HG02763 (cell line): ENCODE measurements around the gene HIPK1.
"Not testable (repeated sequence)": the region's sequence is repeated elsewhere in the genome, so short reads cannot be mapped to it uniquely, and the experiment has no call there.

Experiments used
- ATAC-seq: cut with Tn5 transposase; IDR thresholded peaks from one replicate; pipeline ENCODE4 v1.9.1; 2021; ENCODE audit warnings: mild to moderate bottlenecking, moderate library complexity; ENCODE audit not compliant: unreplicated experiment

HIPK1 gene

DNA sequence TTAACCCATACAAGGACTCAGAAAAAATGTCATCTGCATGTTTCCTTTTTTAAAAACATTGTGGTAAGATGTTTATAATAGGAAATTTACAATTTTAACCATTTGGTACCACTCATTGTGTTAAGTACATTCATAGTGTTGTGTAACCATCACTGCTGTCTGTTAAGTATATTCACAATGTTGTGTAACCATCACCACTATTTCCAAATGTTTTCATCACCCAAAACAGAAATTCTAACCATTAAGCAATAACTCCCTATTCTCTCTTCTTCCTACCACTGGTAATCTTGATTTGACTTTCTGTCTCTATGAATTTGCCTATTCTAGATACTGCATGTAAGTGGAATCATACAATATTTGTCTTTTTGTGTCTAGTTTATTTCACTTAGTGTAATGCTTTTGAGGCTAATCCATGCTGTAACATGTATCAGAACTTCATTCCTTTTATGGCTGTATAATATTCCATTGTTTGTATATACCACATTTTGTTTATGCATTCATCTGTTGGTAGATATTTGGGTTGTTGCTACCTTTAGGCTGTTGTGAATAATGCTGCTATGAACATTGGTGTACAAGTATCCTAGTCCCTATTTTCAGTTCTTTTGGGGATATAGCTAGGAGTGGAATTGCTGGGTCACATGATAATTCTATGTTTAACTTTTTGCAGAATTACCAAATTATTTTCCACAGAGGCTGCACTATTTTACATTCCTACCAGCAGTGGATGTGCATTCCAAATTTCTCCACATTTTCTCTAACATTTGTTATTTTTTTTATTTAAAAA, 14.1 kb downstream of the HIPK1 start:
- no peak for ATAC-seq

DNA sequence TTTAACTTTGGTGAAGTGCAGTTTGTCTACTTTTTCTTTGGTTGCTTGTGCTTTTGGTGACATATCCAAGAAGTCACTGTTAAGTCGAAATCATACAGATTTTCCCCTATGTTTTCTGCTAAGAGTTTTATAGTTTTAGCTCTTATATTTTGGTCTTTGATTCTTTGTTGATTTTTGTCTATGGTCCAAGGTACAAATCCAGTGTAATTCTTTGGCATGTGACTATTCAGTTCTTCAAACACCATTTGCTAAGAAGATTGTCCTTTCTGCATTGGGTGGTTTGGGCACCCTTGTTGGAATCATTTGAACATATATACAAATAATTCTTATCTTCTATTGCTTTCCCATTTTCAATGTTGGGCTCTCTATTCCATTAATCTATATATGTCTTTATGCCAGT, 16.2 kb downstream of the HIPK1 start:
- no peak for ATAC-seq

DNA sequence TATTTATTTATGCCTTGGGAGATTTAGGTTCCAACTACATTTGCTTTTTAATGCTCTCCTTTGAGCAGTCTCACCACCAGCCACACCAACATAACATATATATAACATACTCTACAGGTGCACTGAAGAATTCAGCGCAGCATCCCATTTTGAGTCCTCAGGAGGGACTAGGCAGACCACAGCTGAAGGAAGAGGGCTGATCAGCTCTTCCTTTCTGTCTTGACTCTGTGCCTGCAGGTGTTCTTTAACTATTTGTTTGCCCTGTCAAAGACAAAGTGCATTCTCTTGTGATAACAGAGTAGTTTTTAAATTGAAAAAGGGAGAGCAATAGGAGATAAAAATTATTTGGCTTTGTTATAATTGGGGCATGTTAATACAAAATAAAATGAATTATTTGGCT, 17.0 kb downstream of the HIPK1 start:
- no peak for ATAC-seq

DNA sequence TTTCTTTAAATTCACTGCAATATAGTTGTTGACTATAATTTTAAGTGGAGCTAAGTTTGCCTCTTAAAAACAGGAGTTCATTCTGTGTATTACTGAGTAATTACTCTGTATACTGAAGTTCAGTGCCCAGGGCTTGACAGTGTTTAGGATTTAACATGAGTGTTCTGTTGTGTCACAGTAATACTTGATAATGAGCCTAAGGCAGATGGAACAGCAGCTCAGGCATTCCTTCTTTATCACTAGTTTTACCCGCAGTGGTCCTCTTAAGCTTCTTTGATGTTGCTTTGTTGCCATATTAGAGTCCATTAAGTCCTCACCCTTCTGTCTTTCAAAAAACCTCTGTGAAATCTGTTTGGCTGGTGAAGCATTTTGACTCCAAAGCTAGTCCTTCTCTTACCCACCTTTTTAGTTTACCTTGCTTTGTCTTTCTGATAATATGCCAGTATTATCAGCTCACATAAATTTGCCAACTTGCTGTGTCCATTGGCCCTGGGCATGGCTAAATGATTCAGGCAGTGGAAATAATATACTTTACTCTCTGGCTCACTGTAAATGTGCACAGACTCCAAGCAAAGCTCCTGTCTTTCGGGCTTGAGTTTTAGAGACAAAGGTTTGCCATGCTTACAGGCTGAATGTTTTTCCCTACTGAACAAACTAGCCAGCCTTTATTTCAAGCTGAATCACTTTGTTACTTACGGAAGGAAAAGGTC, 17.7 kb downstream of the HIPK1 start:
- no peak for ATAC-seq

DNA sequence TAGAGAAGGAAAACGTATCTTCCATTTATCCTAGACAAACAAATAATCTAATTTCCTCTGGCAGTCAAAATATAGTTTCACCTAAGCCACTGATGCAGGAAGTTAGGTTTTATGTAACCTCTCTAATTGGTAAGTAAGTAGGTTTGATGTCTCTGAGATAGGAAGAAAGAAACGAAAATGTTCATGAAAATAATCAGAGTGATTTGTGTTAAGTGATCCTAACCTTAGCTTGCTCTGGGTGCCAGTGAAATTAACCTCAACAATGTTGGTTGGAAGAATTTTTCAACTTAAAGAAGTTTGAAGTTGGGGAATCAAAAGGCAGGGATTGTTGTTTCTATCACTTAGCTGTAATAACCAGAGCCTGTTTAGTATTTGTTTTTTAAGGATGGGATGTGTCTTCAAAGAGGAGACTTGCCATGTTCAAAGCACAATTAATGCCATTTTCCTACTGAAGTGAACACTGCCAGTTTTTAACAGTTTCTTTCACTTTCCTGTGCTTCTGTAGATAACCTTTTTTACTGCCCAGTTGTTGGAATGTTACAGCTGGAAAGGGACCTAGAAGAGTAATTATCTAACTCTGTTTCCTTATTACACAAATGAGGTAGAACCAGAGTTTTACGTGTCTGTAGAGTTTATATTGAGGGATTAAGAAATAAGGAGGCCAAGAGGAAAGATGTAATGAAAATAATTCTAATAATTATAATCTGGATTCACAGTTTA, 18.4 kb downstream of the HIPK1 start:
- ATAC-seq: no peak

DNA sequence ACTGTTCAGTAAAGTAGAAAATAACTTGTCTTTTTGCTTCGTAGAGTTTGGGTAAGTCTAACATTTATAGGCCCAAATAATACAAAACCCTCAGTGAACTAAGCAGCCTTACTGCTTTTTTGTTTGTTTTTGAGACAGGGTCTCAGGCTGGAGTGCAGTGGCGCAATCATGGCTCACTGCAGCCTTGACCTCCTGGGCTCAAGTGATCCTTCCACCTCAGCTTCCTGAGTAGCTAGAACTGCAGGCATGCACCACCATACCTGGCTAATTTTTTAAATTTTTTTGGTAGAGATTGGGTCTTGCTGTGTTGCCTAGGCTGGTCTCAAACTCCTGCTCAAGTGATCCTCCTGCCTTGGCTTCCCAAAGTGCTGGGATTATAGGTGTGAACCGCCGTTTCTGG, 19.0 kb downstream of the HIPK1 start:
- not testable (repeated sequence) for ATAC-seq

DNA sequence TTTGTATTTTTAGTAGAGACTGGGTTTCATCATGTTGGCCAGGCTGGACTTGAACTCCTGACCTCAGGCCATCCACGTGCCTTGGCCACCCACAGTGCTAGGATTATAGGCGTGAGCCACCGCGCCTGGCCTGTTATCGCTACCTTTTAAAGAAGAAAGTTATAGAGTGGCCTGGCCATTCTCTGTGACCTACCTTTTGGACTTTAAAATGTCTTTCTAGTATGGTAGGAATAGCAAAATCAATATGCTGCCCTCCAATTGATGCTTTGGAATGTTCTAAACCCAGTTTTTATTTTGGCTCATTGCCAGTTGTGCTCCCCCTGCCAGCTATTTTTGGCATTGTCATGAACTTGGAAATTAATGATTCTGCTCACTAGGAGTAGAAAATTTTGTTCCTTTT, 19.9 kb downstream of the HIPK1 start:
- no peak for ATAC-seq

DNA sequence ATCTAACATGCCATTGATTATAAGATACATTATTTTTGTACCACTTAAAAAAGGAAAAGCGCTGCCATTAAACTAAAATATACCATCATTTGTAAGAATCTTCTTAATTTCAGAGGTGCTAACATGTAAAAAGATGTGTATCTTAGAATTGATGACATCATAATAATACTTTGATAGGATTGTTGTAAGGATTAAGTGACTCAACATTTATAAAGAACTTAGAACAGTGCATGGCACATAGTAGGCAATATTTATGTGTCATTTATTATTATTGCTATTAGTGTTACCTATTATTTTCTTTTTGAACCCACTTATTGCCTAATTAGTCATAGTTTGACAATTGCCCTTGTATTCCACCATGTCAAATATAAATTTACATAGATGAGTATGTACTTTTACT, 21.8 kb downstream of the HIPK1 start:
- no peak for ATAC-seq

DNA sequence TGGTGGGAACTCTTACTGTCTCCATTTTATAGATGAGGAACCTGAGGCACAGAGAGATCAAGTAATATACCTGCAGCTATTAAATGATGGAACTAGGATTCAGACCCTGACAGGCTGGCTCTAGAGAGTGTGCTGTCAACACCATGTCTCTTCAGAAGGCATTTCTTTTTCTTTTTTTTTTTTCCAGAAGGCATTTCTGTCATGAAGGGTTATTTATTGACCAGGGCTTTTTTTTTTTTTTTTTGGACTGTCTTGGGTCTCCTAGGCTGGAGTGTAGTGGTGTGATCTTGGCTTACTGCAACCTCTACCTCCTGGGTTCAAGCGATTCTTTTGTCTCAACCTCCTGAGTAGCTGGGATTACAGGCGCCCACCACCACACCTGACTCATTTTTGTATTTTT, 22.6 kb downstream of the HIPK1 start:
- ATAC-seq: no peak

DNA sequence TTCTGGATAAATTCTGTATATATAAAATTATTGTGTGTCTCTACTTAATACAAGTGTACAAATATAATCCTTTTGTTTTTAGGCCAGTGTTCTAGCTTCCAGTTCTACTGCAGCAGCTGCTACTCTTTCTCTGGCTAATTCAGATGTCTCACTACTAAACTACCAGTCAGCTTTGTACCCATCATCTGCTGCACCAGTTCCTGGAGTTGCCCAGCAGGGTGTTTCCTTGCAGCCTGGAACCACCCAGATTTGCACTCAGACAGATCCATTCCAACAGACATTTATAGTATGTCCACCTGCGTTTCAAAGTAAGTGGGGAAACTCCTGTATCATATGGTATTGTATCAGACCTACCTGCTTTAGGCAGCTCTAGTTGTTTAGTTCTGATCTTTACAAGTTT, 28.9 kb downstream of the HIPK1 start:
- no peak for ATAC-seq

DNA sequence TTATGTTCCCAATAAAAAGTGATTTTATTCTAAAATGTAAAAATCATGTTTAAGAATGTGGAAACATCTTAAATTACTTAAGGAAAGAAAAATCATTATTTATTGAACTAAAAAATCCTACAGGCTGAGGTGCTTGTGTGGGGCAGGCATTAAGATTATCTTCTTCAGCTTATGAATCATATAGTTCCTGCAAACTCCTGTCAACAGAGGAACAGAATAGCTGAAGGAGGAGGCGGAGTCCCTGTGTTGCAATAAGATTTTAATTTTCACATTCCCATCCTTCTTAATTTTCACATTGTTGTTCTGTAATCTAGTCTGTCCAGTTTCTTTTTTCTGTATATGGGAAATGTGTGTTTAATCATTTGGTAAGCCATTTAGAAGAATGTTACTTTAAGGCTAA, 29.6 kb downstream of the HIPK1 start:
- ATAC-seq: no peak

DNA sequence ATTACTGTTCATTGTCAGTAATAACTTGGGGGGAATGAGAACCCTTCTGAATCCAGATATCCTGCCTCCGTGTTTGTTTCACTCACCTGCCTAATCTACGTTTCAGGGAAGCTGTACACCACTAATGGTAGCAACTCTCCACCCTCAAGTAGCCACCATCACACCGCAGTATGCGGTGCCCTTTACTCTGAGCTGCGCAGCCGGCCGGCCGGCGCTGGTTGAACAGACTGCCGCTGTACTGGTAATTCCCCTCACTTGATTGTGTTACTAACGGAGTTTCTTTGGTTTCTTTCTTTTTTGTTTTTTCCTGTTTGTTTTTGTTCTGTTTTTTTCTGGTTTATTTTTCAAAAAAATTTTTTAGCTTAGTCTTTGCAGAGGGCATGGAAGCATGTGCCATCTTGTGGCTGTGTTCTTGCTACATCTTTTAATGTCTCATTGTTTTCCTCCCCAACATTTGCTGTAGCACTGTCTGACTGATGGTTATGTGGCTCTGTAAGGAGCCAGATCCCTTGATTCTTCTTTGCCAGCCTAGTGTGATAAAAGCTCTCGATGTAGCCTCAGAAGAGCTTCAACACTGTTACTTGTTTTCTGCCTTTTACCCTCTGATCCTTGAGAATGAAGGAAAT, 34.3 kb downstream of the HIPK1 start:
- ATAC-seq: no peak

DNA sequence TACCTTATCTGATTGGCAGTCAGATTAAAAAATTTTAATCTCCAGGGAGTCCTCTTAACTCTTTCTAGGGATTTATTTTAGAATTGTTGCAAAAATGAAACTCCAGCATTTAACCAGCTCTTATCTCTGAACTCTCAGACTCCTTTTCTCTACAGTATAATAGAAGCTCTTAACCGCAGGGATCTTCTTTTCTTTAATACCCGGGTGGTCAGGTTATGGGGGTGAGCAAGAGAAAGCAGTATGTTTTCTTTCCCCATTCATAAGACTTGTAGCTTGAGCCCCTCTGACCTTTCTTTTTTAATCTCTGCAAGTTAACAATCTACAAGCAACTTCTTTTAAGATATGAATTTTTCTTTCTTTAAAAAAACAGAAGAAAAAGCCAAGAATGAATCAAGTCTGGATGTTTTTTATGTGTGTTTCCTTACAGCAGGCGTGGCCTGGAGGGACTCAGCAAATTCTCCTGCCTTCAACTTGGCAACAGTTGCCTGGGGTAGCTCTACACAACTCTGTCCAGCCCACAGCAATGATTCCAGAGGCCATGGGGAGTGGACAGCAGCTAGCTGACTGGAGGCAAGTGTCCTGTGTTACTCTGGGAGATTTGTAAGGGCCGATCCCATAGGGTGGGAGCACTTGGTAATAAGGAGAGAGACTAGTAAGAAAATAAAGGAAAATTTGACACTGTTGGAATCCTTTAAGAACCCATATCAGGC, 36.7 kb downstream of the HIPK1 start:
- ATAC-seq: no peak

DNA sequence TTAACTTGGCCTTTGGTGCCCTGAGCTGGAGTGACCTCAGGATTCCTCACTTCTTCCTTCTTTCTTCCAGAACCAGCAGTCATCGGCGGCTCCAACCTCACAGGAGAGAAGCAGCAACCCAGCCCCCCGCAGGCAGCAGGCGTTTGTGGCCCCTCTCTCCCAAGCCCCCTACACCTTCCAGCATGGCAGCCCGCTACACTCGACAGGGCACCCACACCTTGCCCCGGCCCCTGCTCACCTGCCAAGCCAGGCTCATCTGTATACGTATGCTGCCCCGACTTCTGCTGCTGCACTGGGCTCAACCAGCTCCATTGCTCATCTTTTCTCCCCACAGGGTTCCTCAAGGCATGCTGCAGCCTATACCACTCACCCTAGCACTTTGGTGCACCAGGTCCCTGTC, 43.8 kb downstream of the HIPK1 start:
- no peak for ATAC-seq

DNA sequence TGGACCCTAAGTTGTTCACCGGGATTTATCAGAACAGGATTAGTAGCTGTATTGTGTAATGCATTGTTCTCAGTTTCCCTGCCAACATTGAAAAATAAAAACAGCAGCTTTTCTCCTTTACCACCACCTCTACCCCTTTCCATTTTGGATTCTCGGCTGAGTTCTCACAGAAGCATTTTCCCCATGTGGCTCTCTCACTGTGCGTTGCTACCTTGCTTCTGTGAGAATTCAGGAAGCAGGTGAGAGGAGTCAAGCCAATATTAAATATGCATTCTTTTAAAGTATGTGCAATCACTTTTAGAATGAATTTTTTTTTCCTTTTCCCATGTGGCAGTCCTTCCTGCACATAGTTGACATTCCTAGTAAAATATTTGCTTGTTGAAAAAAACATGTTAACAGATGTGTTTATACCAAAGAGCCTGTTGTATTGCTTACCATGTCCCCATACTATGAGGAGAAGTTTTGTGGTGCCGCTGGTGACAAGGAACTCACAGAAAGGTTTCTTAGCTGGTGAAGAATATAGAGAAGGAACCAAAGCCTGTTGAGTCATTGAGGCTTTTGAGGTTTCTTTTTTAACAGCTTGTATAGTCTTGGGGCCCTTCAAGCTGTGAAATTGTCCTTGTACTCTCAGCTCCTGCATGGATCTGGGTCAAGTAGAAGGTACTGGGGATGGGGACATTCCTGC, 46.2 kb downstream of the HIPK1 start:
- no peak for ATAC-seq

DNA sequence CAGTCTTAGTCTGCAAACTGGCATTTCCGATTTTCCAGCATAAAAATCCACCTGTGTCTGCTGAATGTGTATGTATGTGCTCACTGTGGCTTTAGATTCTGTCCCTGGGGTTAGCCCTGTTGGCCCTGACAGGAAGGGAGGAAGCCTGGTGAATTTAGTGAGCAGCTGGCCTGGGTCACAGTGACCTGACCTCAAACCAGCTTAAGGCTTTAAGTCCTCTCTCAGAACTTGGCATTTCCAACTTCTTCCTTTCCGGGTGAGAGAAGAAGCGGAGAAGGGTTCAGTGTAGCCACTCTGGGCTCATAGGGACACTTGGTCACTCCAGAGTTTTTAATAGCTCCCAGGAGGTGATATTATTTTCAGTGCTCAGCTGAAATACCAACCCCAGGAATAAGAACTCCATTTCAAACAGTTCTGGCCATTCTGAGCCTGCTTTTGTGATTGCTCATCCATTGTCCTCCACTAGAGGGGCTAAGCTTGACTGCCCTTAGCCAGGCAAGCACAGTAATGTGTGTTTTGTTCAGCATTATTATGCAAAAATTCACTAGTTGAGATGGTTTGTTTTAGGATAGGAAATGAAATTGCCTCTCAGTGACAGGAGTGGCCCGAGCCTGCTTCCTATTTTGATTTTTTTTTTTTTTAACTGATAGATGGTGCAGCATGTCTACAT, 47.6 kb downstream of the HIPK1 start:
- no peak for ATAC-seq

DNA sequence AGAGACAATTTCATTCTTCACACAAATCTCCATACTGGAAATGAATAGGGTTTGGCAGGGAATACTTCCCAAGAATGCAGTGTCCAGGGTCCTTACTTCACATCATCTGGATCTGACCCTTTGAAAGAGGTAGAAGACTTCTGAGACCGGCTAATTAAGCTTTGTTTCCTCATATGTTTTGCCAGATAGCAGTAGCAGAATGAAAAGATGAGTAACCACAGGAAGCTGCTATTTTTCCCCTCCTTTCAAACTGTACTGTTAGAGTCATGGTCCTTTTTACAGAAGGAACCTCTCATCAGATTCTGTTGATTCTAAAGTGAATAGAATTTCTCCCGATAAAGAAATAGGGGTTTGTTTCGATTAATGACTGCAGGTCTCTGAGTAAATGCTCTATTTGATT, 48.8 kb downstream of the HIPK1 start:
- ATAC-seq: no peak

DNA sequence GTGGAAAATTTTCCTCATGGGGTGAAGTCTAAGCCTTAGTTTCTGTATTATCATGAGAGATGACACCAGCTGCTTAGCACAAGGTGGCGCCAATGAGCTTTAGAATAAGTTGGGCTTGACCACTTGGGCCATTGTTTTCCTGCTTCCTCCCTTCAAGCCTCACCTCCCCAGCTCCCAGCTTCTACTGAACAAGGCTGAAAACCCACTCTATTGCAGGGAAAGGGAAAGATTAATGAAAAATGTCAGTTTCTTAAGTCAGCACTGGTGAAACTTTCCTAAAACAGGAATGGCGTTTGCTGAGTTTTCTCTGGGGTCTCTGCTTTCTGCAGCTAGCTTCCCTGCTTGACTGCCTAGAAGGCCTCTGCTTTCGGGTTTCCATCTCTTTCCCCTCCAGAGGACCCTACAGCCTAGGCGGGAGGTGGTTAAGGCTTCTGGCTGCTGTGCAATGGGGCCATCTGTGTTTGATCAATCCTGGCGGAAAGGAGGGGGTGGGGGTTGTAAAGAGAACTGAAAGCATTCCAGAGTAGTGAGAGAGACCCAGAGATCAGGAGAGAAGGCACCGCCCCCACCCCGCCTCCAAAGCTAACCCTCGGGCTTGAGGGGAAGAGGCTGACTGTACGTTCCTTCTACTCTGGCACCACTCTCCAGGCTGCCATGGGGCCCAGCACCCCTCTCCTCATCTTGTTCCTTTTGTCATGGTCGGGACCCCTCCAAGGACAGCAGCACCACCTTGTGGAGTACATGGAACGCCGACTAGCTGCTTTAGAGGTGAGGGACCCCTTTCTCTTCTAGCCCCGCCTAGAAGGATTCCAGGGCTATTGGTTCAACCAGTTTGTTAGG, 50.0 kb downstream of the HIPK1 start, which contains the start of gene OLFML3:
Gene OLFML3 (plus strand): TSS at position 612 of the 840 bp plus-strand sequence. CDS start 43 bp downstream, at position 655.
- ATAC-seq: no peak

DNA sequence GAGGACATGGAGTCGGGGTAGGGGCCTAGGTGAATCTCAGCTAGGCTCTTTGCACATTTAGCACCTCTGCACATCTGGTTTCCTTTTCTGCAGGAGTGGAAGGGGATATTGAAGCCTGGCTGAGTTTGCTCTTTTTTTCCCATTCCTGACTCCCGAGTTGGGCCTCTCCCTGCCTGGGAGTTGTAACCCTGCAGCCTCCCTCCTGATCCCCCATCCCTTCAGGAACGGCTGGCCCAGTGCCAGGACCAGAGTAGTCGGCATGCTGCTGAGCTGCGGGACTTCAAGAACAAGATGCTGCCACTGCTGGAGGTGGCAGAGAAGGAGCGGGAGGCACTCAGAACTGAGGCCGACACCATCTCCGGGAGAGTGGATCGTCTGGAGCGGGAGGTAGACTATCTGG, 51.0 kb downstream of the HIPK1 start:
- no peak for ATAC-seq
